ENCODE data around the gene CYP2F1.

- TF ChIP-seq, protein P1, sequence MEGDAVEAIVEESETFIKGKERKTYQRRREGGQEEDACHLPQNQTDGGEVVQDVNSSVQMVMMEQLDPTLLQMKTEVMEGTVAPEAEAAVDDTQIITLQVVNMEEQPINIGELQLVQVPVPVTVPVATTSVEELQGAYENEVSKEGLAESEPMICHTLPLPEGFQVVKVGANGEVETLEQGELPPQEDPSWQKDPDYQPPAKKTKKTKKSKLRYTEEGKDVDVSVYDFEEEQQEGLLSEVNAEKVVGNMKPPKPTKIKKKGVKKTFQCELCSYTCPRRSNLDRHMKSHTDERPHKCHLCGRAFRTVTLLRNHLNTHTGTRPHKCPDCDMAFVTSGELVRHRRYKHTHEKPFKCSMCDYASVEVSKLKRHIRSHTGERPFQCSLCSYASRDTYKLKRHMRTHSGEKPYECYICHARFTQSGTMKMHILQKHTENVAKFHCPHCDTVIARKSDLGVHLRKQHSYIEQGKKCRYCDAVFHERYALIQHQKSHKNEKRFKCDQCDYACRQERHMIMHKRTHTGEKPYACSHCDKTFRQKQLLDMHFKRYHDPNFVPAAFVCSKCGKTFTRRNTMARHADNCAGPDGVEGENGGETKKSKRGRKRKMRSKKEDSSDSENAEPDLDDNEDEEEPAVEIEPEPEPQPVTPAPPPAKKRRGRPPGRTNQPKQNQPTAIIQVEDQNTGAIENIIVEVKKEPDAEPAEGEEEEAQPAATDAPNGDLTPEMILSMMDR (IDR thresholded peaks at IDR 0.05), result no peak
- TF ChIP-seq POLR2A (IDR thresholded peaks at IDR 0.05), result no peak
Observed at GRCh38 chr19:41111296-41111695, 2.9 kb upstream of the CYP2F1 start.

Data from breast epithelium (tissue), 3 donors.